Stimulated activated CD4-positive, alpha-beta T cell treated with anti-CD3 and anti-CD28 coated beads, Interleukin-4, amount 100 ng/mL, for 1 hour (primary cell): Measurements from ENCODE around the gene CCDC137.
"Not testable (repeated sequence)": the region's sequence is repeated elsewhere in the genome, so short reads cannot be mapped to it uniquely, and the experiment has no call there.

ENCODE experiments used
- DNase-seq: peaks from one replicate; pipeline ENCODE4 v3.0.0-alpha.2; 2020

The CCDC137 gene

DNA sequence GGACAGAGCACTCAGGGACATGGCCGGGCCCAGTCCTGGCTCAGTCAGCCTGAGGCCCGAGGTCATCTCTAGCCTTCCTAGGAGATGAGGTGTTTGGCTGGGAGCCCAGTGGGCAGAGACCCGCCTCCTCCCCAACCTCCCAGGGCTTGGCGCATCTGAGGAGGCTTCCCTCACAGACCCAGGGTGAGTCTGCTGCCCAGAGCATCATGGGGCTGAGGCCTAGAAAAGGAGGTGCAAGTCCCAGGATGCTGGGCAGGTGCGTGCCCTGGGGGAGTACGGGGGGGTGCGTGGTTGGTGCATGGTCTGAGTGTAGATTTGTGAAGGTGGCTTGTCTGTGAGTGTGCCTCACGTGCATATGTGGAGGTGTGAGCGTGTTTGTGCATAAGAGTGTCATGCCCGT lies 14.8 kb upstream of the CCDC137 start:
- no peak for DNase-seq

DNA sequence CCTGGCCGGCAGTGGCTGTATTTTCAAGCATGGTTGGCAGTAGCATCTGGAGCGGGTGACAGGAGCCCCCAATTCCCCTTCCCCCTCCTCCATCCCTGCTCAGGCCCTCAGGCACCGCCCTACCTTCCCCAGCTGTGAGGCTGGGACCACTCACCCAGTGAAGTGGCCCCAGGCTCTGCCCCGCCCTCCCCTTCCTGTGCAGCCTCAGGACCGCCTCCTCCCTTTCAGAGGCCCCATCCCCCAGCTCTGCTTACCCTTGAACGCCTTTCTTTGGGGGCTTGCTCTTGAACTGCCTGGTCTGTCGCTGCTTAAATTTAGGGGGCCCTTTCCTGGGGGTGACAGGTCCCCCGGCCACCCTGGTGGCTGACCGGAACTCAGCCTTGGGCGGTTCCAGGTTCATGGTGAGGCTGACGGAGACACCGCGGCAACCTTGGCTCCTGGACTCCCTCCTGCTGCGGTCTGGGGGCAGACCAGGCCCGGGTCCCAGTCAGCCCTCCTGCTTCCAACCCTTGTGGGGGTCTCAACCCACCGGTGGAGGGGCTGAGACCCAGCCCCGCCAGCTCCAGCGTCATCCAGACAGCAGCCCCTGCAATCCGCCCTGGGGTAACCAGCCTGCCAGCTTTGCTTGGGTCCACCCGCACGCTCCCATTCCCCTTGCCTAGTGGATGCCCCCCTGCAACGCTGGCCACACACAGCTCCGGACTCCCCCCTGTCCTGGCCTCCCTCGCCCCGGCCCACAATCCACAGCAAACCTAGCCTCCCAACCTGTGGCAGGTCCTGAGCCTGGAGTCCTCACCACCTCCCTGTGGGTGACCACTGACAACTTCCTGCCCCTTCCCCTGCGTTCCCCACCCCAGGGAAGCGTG lies 13.4 kb upstream of the CCDC137 start:
- DNase-seq, result no peak

GRCh38 chr17:81655378-81656117 lies 11.0 kb upstream of the CCDC137 start:
- DNase-seq, result no peak

DNA sequence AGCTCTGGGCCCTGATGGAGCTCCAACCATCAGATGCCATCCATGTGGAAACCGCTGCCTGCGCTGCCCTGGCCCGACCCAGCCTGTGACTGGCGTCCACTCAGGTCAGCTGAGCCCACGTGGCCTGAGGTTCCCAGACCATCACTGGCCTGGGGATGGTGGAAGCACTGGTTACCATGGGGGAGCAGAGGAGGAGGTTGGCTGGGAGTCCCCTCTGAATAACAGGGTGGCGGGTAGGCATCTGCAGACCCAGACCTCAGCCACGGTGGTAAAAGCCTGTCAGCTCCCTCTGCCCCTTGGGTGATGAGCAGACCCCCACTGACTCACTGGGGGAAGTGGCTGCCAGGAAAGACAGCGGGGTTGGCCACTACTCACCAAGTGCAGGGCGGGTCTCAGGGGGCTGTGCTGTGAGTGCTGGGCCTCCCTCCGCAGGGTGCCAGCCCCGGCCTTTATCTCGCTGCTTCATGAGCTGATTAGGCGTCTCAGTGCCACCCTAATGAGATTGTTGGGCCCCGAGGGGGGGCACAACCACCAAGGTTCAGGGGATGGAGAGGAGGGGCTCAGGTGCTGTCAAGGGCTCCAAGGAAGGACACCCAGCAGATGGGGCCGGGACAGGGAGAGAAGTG lies 10.3 kb upstream of the CCDC137 start, which contains the start of gene PDE6G:
Gene PDE6G, minus strand, starts transcription at position 425 of the 626 bp plus-strand sequence. CDS start 3,237 bp downstream, outside the sequence.
- DNase-seq, result no peak

GRCh38 chr17:81656835-81657234 lies 9.7 kb upstream of the CCDC137 start:
- no peak for DNase-seq

- no peak for DNase-seq
Measured at GRCh38 chr17:81659038-81659437, 7.5 kb upstream of the CCDC137 start.

GRCh38 chr17:81660441-81660840 lies 6.1 kb upstream of the CCDC137 start:
- no peak for DNase-seq

GRCh38 chr17:81662002-81662401 lies 4.5 kb upstream of the CCDC137 start:
- no peak for DNase-seq

DNA sequence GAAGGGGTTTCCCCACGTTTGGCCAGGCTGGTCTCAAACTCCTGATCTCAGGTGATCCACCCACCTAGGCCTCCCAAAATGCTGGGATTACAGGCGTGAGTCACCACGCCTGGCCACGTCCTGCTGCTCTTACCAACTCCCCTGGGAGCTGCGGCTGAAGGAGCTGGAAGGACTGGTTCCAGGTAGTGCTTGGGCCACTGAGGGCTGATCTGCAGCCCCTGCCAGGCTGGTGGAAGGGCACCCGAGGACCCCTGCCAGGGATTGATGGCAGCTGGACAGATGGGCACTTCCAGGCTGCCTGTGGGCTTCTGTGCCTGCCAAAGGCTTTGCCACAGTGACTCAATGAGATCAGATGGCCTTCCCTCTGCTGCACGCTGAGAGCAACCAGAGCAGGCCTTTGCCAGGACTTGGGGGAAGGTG lies 2.5 kb upstream of the CCDC137 start:
- no peak for DNase-seq

DNA sequence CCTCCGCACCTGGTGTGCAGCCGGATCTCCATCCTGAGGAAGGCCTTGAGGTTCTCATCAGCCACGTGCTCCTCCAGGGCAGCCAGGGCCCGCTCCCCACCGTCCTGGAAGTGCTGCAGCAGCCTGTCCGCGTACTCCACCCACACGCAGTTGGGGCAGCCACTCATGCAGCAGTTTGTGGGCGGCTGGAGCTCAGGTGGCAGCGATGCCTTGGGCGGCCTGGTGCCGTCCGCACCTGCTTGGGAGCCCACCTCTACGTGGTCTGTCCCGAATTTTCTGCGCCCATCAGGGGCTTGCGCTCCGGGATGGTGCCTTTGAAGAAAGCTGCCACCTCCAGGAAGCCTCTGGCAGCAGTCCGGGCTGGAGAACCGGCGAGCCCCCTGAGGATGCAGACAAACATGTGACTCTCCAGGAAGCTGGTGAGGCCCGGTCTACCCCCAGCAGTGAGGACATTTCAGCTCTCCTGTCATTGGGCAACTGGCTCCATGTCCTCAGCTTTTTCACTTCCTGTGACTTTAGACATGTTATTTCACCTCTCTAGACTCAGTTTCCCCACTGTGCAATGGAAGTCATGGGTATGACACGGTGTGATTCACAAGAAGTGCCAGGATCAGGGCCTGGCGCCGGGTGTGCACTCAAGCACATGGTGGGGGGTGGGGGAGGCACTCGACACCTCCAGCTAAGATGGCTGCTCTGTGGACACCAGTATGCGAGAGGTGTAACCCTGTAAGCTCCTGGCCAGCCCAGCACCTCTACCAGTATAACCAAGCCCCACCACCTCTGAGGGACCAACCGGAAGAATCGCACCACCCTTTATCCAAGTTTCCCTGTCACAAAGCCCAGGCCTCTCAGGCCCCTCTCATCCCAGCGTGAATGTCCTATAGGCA lies 1.1 kb upstream of the CCDC137 start:
- peak; percentile 67 for DNase-seq

- no peak for DNase-seq
Measured at GRCh38 chr17:81666092-81666341, 520 bp upstream of the CCDC137 start.

- no peak for DNase-seq
Measured at GRCh38 chr17:81667754-81668153, 1.2 kb downstream of the CCDC137 start.

DNA sequence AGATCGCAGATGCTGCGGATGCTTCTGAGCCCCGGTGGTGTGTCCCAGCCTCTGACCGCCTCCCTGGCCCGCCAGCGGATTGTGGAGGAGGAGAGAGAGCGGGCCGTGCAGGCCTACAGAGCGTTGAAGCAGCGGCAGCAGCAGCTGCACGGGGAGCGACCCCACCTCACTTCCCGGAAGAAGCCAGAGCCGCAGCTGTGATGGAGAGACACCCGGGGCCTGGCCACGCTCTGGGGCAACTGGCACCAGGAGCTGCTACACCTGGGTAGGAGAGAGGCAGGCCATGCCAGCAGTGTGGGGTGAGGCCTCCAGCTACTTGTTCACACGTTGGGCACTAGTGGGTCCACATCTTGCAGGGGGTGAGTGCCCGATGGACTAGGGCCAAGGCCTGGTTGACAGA lies 6.0 kb downstream of the CCDC137 start:
- DNase-seq, result no peak

DNA sequence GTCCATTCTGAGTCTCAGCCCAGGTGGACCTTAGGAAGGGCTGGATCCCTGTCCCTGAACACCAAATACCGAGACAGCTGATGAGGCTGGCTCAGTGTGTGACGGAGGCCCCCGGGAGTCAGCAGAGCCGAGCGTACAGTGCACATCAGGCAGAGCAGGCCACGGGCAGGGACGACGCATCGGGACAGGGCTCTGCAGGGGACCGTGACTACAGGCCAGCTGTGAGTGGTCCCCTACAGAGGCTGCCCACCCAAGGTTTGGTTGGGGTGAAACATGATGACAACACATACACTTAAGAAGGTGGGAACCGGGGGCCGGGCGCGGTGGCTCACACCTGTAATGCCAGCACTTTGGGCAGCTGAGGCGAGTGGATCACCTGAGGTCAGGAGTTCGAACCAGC lies 6.4 kb downstream of the CCDC137 start:
- no peak for DNase-seq

- no peak for DNase-seq
Measured at GRCh38 chr17:81673561-81674258, 7.2 kb downstream of the CCDC137 start.

- not testable (repeated sequence) for DNase-seq
Measured at GRCh38 chr17:81675515-81676221, 9.1 kb downstream of the CCDC137 start.

GRCh38 chr17:81676906-81677305 lies 10.4 kb downstream of the CCDC137 start:
- no peak for DNase-seq

GRCh38 chr17:81680150-81680549 lies 13.6 kb downstream of the CCDC137 start:
- DNase-seq, result no peak

GRCh38 chr17:81681672-81682071 lies 15.1 kb downstream of the CCDC137 start:
- DNase-seq, result no peak

DNA sequence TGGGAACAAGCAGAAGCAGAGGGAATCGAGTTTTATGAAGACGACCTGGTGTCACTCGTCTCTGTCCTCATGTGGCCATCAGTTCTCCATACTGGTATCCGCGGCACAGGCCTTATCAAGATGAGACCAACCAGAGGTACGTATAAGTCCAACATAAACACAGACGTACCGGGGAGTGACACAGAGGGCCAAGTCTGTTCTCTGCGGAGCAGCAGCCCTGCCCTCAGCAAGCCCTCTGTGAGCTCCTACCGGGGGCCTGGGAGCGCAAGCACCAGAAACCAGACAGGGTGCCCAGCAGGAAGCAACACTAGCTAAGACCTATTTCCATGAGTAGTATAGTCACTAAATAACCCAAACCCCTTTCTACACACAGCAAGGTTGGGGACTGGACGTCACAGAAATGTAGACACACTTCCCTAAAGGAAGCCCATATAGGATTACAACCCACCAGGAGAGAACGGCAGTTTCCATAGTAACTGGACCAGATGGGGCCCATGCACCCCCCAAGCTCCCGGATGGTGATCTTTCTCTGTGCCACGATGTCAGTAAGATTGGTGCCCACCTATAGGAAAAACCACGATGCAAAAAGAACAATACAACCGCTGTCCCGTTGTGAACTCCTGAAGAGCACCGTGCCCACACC lies 16.1 kb downstream of the CCDC137 start:
- no peak for DNase-seq

DNA sequence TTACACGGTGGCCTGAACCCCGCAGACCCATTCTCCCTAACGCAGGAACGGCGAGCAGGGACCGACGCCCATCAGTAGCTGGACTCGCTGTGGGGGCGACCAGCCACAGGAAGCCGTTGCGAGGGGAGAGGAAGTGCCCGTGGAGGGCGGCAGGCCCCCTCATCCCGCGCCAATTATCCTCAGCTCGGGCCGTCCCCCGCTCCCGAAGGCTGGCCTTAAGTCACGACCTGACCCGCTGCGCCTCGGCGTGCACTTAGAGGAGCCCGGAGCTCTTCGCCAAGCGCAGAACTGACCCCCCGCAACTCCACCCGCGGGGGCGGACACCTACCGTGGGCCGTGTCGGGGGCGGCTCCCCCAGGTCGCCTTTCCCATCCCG lies 16.7 kb downstream of the CCDC137 start:
- DNase-seq, result no peak
